ENCODE data around the gene PRDM15. TPM values are rescaled to one million over a fixed set of nuclear protein-coding genes. Genes with fewer than 3 reads are reported as not detected.

Gene PRDM15
- total and polyA plus RNA-seq, 7 experiments from 2014 or later, result 1.3 to 20.1 (median 15.1) TPM

GRCh38 chr21:41831453-41831831, 47.7 kb downstream of the PRDM15 start:
- CTCF ChIA-PET, result no interaction called here
- POLR2A ChIA-PET, result no interaction called here
- no peaks in the 10 kb centered on the region for H3K9me3 Mint-ChIP-seq
- peaks cover 0 to 18% (median 4%) of the 10 kb centered on the region in 5 donors for H3K36me3 Mint-ChIP-seq
- H3K36me3 ChIP-seq (ENCODE audit: control insufficient read depth in 2 of 3, insufficient read depth in 3 of 3, low read length in 3 of 3), result peaks cover 0 to 59% (median 0%) of the 10 kb centered on the region in 3 experiments
- H3K27me3 Mint-ChIP-seq, result no peaks in the 10 kb centered on the region
- no peaks in the 10 kb centered on the region for H3K4me1 ChIP-seq (ENCODE audit: control insufficient read depth in 2 of 2, insufficient read depth in 2 of 2, low read length in 2 of 2)
- intact Hi-C loops (cut with micrococcal nuclease), result no loop called here
- H3K4me3 ChIP-seq (ENCODE audit: low read length), result no peak overlapping the region
- no peak overlapping the region for H3K27ac ChIP-seq (ENCODE audit: low read depth, low read length)
- no peaks in the 10 kb centered on the region for H3K4me1 Mint-ChIP-seq
- DNase-seq (no peak), ATAC-seq (no peak)
- H3K9me3 ChIP-seq (ENCODE audit: control insufficient read depth in 2 of 3, low read length in 3 of 3), result no peaks in the 10 kb centered on the region
- H3K4me3 Mint-ChIP-seq, result no peak overlapping the region
- H3K27ac Mint-ChIP-seq, result no peak overlapping the region
- H3K27me3 ChIP-seq (ENCODE audit: control insufficient read depth in 2 of 2, insufficient read depth in 2 of 2, low read length in 2 of 2), result no peaks in the 10 kb centered on the region

GRCh38 chr21:41830764-41831452, 48.2 kb downstream of the PRDM15 start:
- DNase-seq (no peak), ATAC-seq (no peak)
- Mint-ChIP-seq H3K27ac (no peak overlapping the region), H3K4me1 (no peaks in the 10 kb centered on the region), H3K36me3 (peaks cover 0 to 17% (median 3%) of the 10 kb centered on the region in 5 donors), H3K4me3 (no peak overlapping the region), H3K9me3 (no peaks in the 10 kb centered on the region), H3K27me3 (no peaks in the 10 kb centered on the region)
- intact Hi-C loops (cut with micrococcal nuclease), result no loop called here
- ChIA-PET CTCF (no interaction called here), POLR2A (no interaction called here)
- no peak overlapping the region for H3K4me3 ChIP-seq (ENCODE audit: low read length)
- H3K27me3 ChIP-seq (ENCODE audit: control insufficient read depth in 2 of 2, insufficient read depth in 2 of 2, low read length in 2 of 2), result no peaks in the 10 kb centered on the region
- H3K36me3 ChIP-seq (ENCODE audit: control insufficient read depth in 2 of 3, insufficient read depth in 3 of 3, low read length in 3 of 3), result peaks cover 0 to 59% (median 0%) of the 10 kb centered on the region in 3 experiments
- no peaks in the 10 kb centered on the region for H3K4me1 ChIP-seq (ENCODE audit: control insufficient read depth in 2 of 2, insufficient read depth in 2 of 2, low read length in 2 of 2)
- no peaks in the 10 kb centered on the region for H3K9me3 ChIP-seq (ENCODE audit: control insufficient read depth in 2 of 3, low read length in 3 of 3)
- H3K27ac ChIP-seq (ENCODE audit: low read depth, low read length), result no peak overlapping the region

- ATAC-seq, result no peak
- Histone ChIP-seq H3K9me3 (ENCODE audit: control insufficient read depth in 2 of 3, low read length in 3 of 3) (no peaks in the 10 kb centered on the region), H3K4me3 (ENCODE audit: low read length) (no peak overlapping the region), H3K27ac (ENCODE audit: low read depth, low read length) (no peak overlapping the region), H3K36me3 (ENCODE audit: control insufficient read depth in 2 of 3, insufficient read depth in 3 of 3, low read length in 3 of 3) (peaks cover 0 to 58% (median 0%) of the 10 kb centered on the region in 3 experiments), H3K27me3 (ENCODE audit: control insufficient read depth in 2 of 2, insufficient read depth in 2 of 2, low read length in 2 of 2) (no peaks in the 10 kb centered on the region), H3K4me1 (ENCODE audit: control insufficient read depth in 2 of 2, insufficient read depth in 2 of 2, low read length in 2 of 2) (no peaks in the 10 kb centered on the region)
- ChIA-PET CTCF (no interaction called here), POLR2A (no interaction called here)
- Mint-ChIP-seq H3K36me3 (peaks cover 0 to 12% (median 3%) of the 10 kb centered on the region in 5 donors), H3K4me3 (no peak overlapping the region), H3K4me1 (no peaks in the 10 kb centered on the region), H3K27ac (no peak overlapping the region), H3K9me3 (no peaks in the 10 kb centered on the region), H3K27me3 (no peaks in the 10 kb centered on the region)
- intact Hi-C loops (cut with micrococcal nuclease), result no loop called here
- no peak for DNase-seq
These were observed 48.9 kb downstream of the PRDM15 start for GRCh38 chr21:41830145-41830707.

GRCh38 chr21:41828884-41829360, 50.2 kb downstream of the PRDM15 start:
- H3K4me3 Mint-ChIP-seq, result no peak overlapping the region
- no peak overlapping the region for H3K27ac Mint-ChIP-seq
- no peak for ATAC-seq
- peaks cover 0 to 55% (median 0%) of the 10 kb centered on the region in 3 experiments for H3K36me3 ChIP-seq (ENCODE audit: control insufficient read depth in 2 of 3, insufficient read depth in 3 of 3, low read length in 3 of 3)
- POLR2A ChIA-PET, result no interaction called here
- H3K9me3 ChIP-seq (ENCODE audit: control insufficient read depth in 2 of 3, low read length in 3 of 3), result no peaks in the 10 kb centered on the region
- H3K27me3 ChIP-seq (ENCODE audit: control insufficient read depth in 2 of 2, insufficient read depth in 2 of 2, low read length in 2 of 2), result no peaks in the 10 kb centered on the region
- intact Hi-C loops (cut with micrococcal nuclease), result no loop called here
- no peaks in the 10 kb centered on the region for H3K9me3 Mint-ChIP-seq
- CTCF ChIA-PET, result no interaction called here
- H3K4me1 ChIP-seq (ENCODE audit: control insufficient read depth in 2 of 2, insufficient read depth in 2 of 2, low read length in 2 of 2), result no peaks in the 10 kb centered on the region
- no peaks in the 10 kb centered on the region for H3K27me3 Mint-ChIP-seq
- no peak overlapping the region for H3K27ac ChIP-seq (ENCODE audit: low read depth, low read length)
- DNase-seq, result no peak
- H3K4me3 ChIP-seq (ENCODE audit: low read length), result no peak overlapping the region
- H3K36me3 Mint-ChIP-seq, result peaks cover 0 to 16% (median under 1%) of the 10 kb centered on the region in 5 donors
- peaks cover 0 to 1% (median 0%) of the 10 kb centered on the region in 7 donors for H3K4me1 Mint-ChIP-seq

- ChIA-PET CTCF (no interaction called here), POLR2A (no interaction called here)
- DNase-seq (no peak), ATAC-seq (no peak)
- Mint-ChIP-seq H3K4me1 (peaks cover 0 to 1% (median 0%) of the 10 kb centered on the region in 7 donors), H3K27ac (no peak overlapping the region), H3K36me3 (peaks cover 0 to 19% (median 3%) of the 10 kb centered on the region in 5 donors), H3K4me3 (no peak overlapping the region), H3K9me3 (no peaks in the 10 kb centered on the region), H3K27me3 (no peaks in the 10 kb centered on the region)
- intact Hi-C loops (cut with micrococcal nuclease), result no loop called here
- no peaks in the 10 kb centered on the region for H3K4me1 ChIP-seq (ENCODE audit: control insufficient read depth in 2 of 2, insufficient read depth in 2 of 2, low read length in 2 of 2)
- no peak overlapping the region for H3K27ac ChIP-seq (ENCODE audit: low read depth, low read length)
- peaks cover 0 to 50% (median 0%) of the 10 kb centered on the region in 3 experiments for H3K36me3 ChIP-seq (ENCODE audit: control insufficient read depth in 2 of 3, insufficient read depth in 3 of 3, low read length in 3 of 3)
- no peaks in the 10 kb centered on the region for H3K9me3 ChIP-seq (ENCODE audit: control insufficient read depth in 2 of 3, low read length in 3 of 3)
- H3K4me3 ChIP-seq (ENCODE audit: low read length), result no peak overlapping the region
- H3K27me3 ChIP-seq (ENCODE audit: control insufficient read depth in 2 of 2, insufficient read depth in 2 of 2, low read length in 2 of 2), result no peaks in the 10 kb centered on the region
These were observed 50.9 kb downstream of the PRDM15 start for GRCh38 chr21:41827951-41828883.

- Mint-ChIP-seq H3K27me3 (no peaks in the 10 kb centered on the region), H3K9me3 (no peaks in the 10 kb centered on the region), H3K36me3 (peaks cover 0 to 33% (median 3%) of the 10 kb centered on the region in 5 donors), H3K4me1 (peaks cover 0 to 1% (median 0%) of the 10 kb centered on the region in 7 donors), H3K4me3 (no peak overlapping the region), H3K27ac (no peak overlapping the region)
- Histone ChIP-seq H3K9me3 (ENCODE audit: control insufficient read depth in 2 of 3, low read length in 3 of 3) (no peaks in the 10 kb centered on the region), H3K4me3 (ENCODE audit: low read length) (no peak overlapping the region), H3K27me3 (ENCODE audit: control insufficient read depth in 2 of 2, insufficient read depth in 2 of 2, low read length in 2 of 2) (no peaks in the 10 kb centered on the region), H3K27ac (ENCODE audit: low read depth, low read length) (no peak overlapping the region), H3K4me1 (ENCODE audit: control insufficient read depth in 2 of 2, insufficient read depth in 2 of 2, low read length in 2 of 2) (no peaks in the 10 kb centered on the region), H3K36me3 (ENCODE audit: control insufficient read depth in 2 of 3, insufficient read depth in 3 of 3, low read length in 3 of 3) (peaks cover 0 to 53% (median 0%) of the 10 kb centered on the region in 3 experiments)
- CTCF ChIA-PET, result interaction anchor here (0.6 kb wide), 1 partner anchor 9 kb away, joined by 3 read pairs; no protein-coding TSS in a partner anchor
- DNase-seq (no peak), ATAC-seq (no peak)
- POLR2A ChIA-PET, result no interaction called here
- intact Hi-C loops (cut with micrococcal nuclease), result no loop called here
These were observed 53.3 kb downstream of the PRDM15 start for GRCh38 chr21:41825881-41826280.
